PC-9 (cell line): ENCODE measurements around the gene GPHA2. TPM values are rescaled to one million over a fixed set of nuclear protein-coding genes. Genes with fewer than 3 reads are reported as not detected.

Experiments
- BruUV-seq: library from RNA; stranded (reverse); fragments of 400-500 nt; replicated peaks from 2 replicates; lab custom pipeline; 2021; lab: Mats Ljungman, UMichigan
- CTCF ChIA-PET: fragments of 300-600 bp; sonication (Branson Sonifier 250); formaldehyde crosslinking; loops from one replicate; lab custom pipeline; 2022; ENCODE audit warnings: antibody characterized with exemption; lab: Charles Lee
- POLR2A ChIA-PET: fragments of 300-600 bp; sonication (Branson Sonifier 250); formaldehyde crosslinking; loops from one replicate; lab custom pipeline; 2022; ENCODE audit warnings: antibody characterized with exemption; ENCODE audit not compliant: unreplicated experiment; lab: Charles Lee
- DNase-seq, 2 experiments: peaks; one replicate each; pipeline versions ENCODE4 v3.0.0 to v3.0.0-alpha.2; 2015 to 2022; ENCODE audit warnings: mixed read lengths in 1 of 2
- H2AFZ ChIP-seq: fragments of 200-600 bp; sonication (generic); 2 replicates; pipeline ENCODE4 v1.8.1; 2017; ENCODE audit warnings: antibody characterized with exemption
- H3F3A ChIP-seq: fragments of 200-600 bp; sonication (generic); 2 replicates; pipeline ENCODE4 v1.8.1; 2017; ENCODE audit warnings: antibody characterized with exemption, mild to moderate bottlenecking, low read depth; ENCODE audit not compliant: insufficient read depth
- H3K27ac ChIP-seq: fragments of 200-600 bp; sonication (generic); 2 replicates; pipeline ENCODE4 v1.6.1; 2016; ENCODE audit warnings: mixed run types
- H3K27me3 ChIP-seq: fragments of 200-600 bp; sonication (generic); 2 replicates; pipeline ENCODE4 v1.6.1; 2016; ENCODE audit warnings: low read depth, mixed run types; ENCODE audit not compliant: insufficient read depth
- H3K36me3 ChIP-seq: fragments of 200-600 bp; sonication (generic); 2 replicates; pipeline ENCODE4 v1.6.1; 2016; ENCODE audit warnings: low read depth, mixed run types
- H3K4me1 ChIP-seq: fragments of 200-600 bp; sonication (generic); replicated peaks from 2 replicates; pipeline ENCODE4 v1.6.1; 2016; ENCODE audit warnings: mixed run types; ENCODE audit not compliant: insufficient read depth
- H3K4me2 ChIP-seq: fragments of 200-600 bp; sonication (generic); 2 replicates; pipeline ENCODE4 v1.6.1; 2017; ENCODE audit warnings: mixed run types
- H3K4me3 ChIP-seq: fragments of 200-600 bp; sonication (generic); 2 replicates; pipeline ENCODE4 v1.6.1; 2016; ENCODE audit warnings: mixed run types
- H3K79me2 ChIP-seq: fragments of 200-600 bp; sonication (generic); 2 replicates; pipeline ENCODE4 v1.6.1; 2017; ENCODE audit warnings: low read depth, mixed run types
- H3K9me2 ChIP-seq: fragments of 200-600 bp; sonication (generic); 2 replicates; pipeline ENCODE4 v1.8.1; 2017; ENCODE audit warnings: mild to moderate bottlenecking; ENCODE audit not compliant: insufficient read depth
- H3K9me3 ChIP-seq: fragments of 200-600 bp; sonication (generic); 2 replicates; pipeline ENCODE4 v1.8.1; 2016; ENCODE audit warnings: low read depth; ENCODE audit not compliant: insufficient read depth
- H4K20me1 ChIP-seq: fragments of 200-600 bp; sonication (generic); 2 replicates; pipeline ENCODE4 v1.8.1; 2017; ENCODE audit not compliant: insufficient read depth
- EZH2 ChIP-seq: fragments of 200-600 bp; sonication (generic); IDR thresholded peaks from 2 replicates; pipeline ENCODE4 v1.8.0; 2017; ENCODE audit warnings: antibody characterized with exemption, low read depth
- intact Hi-C: fragments of 100-400 bp; cut with micrococcal nuclease; formaldehyde crosslinking; loops from one replicate; pipeline ENCODE4 v1.10.0; 2022; ENCODE audit not compliant: unreplicated experiment
- total RNA-seq: library from RNA; stranded (reverse); gene quantifications from 2 replicates; pipeline ENCODE4 v1.2.3, GENCODE V29; 2021
- TF ChIP-seq, protein P1 (sequence below): fragments of 200-600 bp; sonication (generic); conservative IDR thresholded peaks from 2 replicates; pipeline ENCODE4 v1.6.1; 2017; ENCODE audit warnings: mixed run types, antibody characterized with exemption, mild to moderate bottlenecking, moderate library complexity

The GPHA2 gene
- total RNA-seq, 1 experiment from 2014 or later: 1.0 TPM

DNA sequence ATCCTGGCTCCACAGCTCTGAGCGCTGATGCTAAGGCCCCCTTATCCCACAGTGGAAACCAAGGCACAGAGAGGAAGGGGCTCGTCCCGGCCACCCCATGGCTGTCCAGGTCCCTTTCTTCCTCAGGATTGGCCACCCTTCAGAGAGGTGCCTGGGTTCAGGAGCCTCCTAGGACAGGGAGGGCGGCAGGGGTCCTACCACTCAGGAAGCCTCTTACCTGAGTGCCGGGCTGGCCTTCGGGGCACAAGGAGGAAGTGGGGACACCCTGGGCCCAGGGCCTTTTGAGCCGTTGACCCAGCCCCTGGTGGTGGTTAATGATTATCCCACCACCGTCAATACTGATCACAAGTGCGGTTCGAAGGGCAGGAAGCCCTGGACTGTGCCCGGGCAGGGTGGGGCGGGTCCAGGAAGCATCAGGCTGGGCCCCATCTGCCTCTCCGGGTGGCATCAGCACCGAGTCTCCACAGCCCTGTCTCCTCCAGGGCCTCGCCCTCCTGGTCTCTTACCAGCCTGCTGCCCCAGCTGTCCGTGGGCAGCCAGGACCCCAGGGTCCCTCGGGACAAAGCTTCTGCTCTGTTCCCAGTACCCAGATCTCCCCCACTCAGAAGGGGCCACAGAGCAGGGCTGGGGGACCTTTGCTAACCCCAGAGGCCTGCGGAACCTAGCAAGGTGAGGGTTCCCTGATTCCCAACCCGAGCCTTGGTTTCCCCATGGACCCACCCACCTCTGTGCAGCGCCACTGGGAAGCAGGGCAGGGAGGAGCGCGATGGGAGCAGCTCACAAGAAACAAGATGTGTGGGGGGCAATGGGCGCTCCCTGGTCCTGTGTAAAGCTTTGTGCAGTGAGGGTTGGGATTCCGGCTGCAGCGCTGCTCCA is 42.3 kb downstream of the GPHA2 start:
- Histone ChIP-seq H3K4me3 (no peak overlapping the region), H3F3A (peaks cover 14% of the 10 kb centered on the region; the same call in 1 of the 2 replicates), H3K4me2 (no peak overlapping the region), H3K9me2 (no peaks in the 10 kb centered on the region), H3K27ac (no peak overlapping the region), H2AFZ (no peak overlapping the region), H3K9me3 (no peaks in the 10 kb centered on the region), H3K36me3 (0 out of 2 replicates have a peak, but pooled peaks cover 2% of the 10 kb centered on the region), H3K79me2 (no peaks in the 10 kb centered on the region), H3K27me3 (no peaks in the 10 kb centered on the region), H4K20me1 (0 out of 2 replicates have a peak, but pooled peaks cover 4% of the 10 kb centered on the region), H3K4me1 (peaks cover 4% of the 10 kb centered on the region; the same call in 1 of the 2 replicates)
- POLR2A ChIA-PET: interaction anchor here (0.6 kb wide), 1 partner anchor 579 kb away, joined by 4 read pairs; no protein-coding TSS in a partner anchor
- BruUV-seq: no TSS peak
- DNase-seq: no peak
- CTCF ChIA-PET: interaction anchor here (0.5 to 0.6 kb wide), 4 partner anchors 13 to 133 kb away, joined by 3 to 7 read pairs (median 4); partner anchors contain the start of gene EHD1
- intact Hi-C loops: loop anchor here (1.0 to 2.0 kb wide), 2 partner anchors 46 to 107 kb away; no protein-coding TSS in a partner anchor
- TF ChIP-seq, protein P1, sequence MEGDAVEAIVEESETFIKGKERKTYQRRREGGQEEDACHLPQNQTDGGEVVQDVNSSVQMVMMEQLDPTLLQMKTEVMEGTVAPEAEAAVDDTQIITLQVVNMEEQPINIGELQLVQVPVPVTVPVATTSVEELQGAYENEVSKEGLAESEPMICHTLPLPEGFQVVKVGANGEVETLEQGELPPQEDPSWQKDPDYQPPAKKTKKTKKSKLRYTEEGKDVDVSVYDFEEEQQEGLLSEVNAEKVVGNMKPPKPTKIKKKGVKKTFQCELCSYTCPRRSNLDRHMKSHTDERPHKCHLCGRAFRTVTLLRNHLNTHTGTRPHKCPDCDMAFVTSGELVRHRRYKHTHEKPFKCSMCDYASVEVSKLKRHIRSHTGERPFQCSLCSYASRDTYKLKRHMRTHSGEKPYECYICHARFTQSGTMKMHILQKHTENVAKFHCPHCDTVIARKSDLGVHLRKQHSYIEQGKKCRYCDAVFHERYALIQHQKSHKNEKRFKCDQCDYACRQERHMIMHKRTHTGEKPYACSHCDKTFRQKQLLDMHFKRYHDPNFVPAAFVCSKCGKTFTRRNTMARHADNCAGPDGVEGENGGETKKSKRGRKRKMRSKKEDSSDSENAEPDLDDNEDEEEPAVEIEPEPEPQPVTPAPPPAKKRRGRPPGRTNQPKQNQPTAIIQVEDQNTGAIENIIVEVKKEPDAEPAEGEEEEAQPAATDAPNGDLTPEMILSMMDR: no peak
- no peak for TF ChIP-seq EZH2

DNA sequence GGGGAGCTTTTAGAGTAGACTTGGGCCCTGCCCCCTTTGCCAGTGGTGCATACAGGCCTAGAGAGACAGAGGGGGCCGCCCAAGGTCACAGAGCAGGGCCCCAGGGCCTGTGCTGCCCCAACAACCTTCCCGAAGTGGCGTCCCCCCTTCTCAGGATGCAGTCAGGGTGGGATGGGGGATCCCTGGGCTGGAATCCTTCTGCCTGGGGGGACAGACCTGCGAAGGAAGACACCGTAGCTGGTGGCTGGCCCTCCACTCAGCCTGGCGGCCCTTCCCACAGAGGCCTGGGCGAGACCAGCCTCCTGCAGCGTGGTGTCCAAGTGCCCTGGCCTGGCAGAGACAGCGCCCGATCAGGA is 42.9 kb downstream of the GPHA2 start:
- Histone ChIP-seq H3K36me3 (no peaks in the 10 kb centered on the region), H3K4me3 (no peak overlapping the region), H3K79me2 (no peaks in the 10 kb centered on the region), H3F3A (peaks cover 14% of the 10 kb centered on the region; the same call in 1 of the 2 replicates), H3K9me2 (no peaks in the 10 kb centered on the region), H3K4me1 (peaks cover 9% of the 10 kb centered on the region), H4K20me1 (0 out of 2 replicates have a peak, but pooled peaks cover 4% of the 10 kb centered on the region), H2AFZ (no peak overlapping the region), H3K27me3 (no peaks in the 10 kb centered on the region), H3K27ac (no peak overlapping the region), H3K9me3 (no peaks in the 10 kb centered on the region), H3K4me2 (no peak overlapping the region)
- BruUV-seq: TSS peak; percentile 8
- TF ChIP-seq, protein P1: no peak
- no peak for TF ChIP-seq EZH2
- intact Hi-C loops: no loop called here
- ChIA-PET CTCF (no interaction called here), POLR2A (interaction anchor here (0.5 kb wide), 1 partner anchor 219 kb away, joined by 3 read pairs; the partner anchor contains the start of gene TM7SF2)
- DNase-seq: no peak

DNA sequence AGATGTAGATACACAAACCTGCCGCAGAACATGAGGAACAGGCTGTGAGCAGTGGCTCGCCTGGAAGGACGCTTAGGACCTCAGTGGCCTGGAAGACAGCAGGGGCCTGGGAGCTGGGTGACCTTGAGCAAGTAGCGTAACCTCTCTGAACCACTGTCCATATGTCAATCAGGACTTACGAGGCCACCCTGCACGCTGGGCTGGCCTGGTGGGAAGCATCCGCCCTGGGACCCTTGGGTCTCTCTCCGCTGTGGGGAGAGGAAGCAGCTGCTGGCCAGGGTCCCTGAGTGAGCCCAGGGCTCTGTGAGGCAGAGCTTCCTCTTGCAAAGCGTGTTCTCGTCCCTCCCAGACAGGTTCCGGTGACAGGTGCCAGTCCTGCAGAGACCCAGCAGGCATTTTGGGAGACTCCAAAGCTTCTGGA is 43.3 kb downstream of the GPHA2 start:
- Histone ChIP-seq H3K9me2 (no peaks in the 10 kb centered on the region), H3F3A (peaks cover 15% of the 10 kb centered on the region; the same call in 1 of the 2 replicates), H3K4me2 (no peak overlapping the region), H3K9me3 (no peaks in the 10 kb centered on the region), H4K20me1 (0 out of 2 replicates have a peak, but pooled peaks cover 4% of the 10 kb centered on the region), H2AFZ (no peak overlapping the region), H3K4me1 (peaks cover 12% of the 10 kb centered on the region), H3K79me2 (no peaks in the 10 kb centered on the region), H3K27ac (no peak overlapping the region), H3K4me3 (no peak overlapping the region), H3K36me3 (no peaks in the 10 kb centered on the region), H3K27me3 (no peaks in the 10 kb centered on the region)
- CTCF ChIA-PET: no interaction called here
- no TSS peak for BruUV-seq
- TF ChIP-seq, protein P1: no peak
- no peak for TF ChIP-seq EZH2
- no peak for DNase-seq
- POLR2A ChIA-PET: interaction anchor here (0.5 kb wide), 1 partner anchor 219 kb away, joined by 3 read pairs; the partner anchor contains the start of gene TM7SF2
- intact Hi-C loops: no loop called here
